Stimulated activated CD8-positive, alpha-beta memory T cell treated with anti-CD3 and anti-CD28 coated beads, Interleukin-4, amount 100 ng/mL, for 1 hour (primary cell): ENCODE data around the gene SERPINA3.
"Not testable (repeated sequence)": the region's sequence is repeated elsewhere in the genome, so short reads cannot be mapped to it uniquely, and the experiment has no call there.

Experiments used
- DNase-seq, 2 donors: peaks; one replicate each; pipeline ENCODE4 v3.0.0-alpha.2; 2020; ENCODE audit warnings: low read depth in 2 of 2, low spot score in 1 of 2

Gene SERPINA3

DNA sequence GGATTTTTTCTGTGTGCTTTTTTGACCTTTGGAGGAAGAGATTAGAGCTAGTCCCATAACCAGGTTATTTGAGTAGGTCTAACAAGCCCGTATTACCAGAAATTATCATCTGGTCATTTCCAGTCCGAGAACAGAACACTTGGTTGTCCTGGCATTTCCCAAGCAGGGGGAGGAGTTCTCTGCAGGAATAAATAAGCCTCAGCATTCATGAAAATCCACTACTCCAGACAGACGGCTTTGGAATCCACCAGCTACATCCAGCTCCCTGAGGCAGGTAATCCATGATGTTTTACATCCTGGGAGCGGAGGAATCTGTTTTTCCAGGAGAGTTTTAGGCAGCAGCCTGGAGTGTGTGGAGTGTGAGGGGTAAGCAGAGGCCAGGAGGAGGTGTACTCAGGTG, at the start of gene SERPINA3:
Gene SERPINA3, plus strand, starts transcription at position 218 of the 400 bp plus-strand sequence. CDS start 2,051 bp downstream, outside the sequence.
- no peak for DNase-seq

DNA sequence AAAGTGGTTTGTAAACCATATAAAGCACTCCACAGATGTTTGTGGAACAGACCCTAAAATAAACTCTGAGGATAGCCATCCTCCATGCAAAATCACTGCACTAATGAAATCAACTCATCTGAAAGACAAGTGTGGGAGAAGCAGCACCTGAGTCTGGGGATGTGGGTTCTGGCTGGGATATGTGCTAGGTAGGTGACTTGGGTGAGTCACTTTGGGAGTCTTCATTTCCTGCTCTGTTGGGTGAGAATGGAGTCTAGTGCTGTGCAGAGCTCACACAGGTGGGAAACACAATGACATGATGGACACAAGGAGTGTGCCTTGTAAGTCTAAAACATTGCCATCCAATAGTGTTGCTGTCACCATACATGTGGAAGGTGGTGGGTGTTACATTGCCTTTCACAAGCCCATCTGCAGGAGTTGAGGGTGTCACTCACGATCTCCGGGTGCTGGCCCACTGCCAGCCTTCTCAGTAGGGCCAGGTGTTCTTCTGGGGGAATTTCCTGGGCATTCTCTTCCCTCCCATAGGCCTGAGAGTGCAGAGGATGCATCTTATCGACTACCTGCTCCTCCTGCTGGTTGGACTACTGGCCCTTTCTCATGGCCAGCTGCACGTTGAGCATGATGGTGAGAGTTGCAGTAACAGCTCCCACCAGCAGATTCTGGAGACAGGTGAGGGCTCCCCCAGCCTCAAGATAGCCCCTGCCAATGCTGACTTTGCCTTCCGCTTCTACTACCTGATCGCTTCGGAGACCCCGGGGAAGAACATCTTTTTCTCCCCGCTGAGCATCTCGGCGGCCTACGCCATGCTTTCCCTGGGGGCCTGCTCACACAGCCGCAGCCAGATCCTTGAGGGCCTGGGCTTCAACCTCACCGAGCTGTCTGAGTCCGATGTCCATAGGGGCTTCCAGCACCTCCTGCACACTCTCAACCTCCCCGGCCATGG, 49.0 kb upstream of the SERPINA3 start:
- DNase-seq: no peak

DNA sequence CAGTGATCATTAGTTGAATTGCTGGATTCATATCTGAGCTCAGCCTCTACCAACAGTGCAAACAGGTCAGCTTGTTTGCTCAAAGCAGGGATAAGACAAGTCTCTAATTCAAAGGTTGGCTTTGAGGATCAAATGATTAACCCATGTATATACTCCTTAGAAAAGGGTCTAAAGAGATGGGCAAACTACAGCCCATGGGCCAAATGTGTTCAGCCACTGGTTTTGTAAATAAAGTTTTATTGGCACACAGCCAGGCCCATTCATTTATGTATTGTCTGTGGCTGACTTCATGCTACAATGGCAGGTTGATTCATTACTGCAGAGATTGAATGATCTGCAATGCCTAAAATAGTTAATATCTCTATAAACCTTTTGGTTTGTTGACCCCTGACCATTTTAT, 47.8 kb upstream of the SERPINA3 start:
- no peak for DNase-seq

- DNase-seq: no peak
Observed at GRCh38 chr14:94568186-94568585, 44.0 kb upstream of the SERPINA3 start.

GRCh38 chr14:94569381-94570001, 42.7 kb upstream of the SERPINA3 start:
- DNase-seq: no peak

DNA sequence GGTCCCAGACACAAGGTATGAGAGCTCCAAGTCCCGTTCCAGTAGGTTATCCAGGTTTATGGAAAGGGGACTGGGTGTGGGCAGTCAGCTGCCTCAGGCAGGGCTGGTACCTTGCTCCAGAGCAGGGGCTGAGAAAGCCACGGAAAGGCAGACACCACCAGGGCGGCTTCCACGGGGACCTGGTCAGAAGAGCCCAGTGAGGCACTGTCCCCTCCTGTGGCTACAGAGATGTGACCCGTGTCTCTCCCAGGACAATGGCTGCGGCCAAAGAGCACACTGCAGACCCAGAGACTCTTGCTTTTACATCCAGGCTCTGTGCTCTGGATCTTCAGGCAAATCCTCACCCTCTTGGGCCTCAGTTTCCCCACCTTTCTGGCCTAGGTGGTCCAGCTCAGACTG, 42.2 kb upstream of the SERPINA3 start:
- DNase-seq: no peak

DNA sequence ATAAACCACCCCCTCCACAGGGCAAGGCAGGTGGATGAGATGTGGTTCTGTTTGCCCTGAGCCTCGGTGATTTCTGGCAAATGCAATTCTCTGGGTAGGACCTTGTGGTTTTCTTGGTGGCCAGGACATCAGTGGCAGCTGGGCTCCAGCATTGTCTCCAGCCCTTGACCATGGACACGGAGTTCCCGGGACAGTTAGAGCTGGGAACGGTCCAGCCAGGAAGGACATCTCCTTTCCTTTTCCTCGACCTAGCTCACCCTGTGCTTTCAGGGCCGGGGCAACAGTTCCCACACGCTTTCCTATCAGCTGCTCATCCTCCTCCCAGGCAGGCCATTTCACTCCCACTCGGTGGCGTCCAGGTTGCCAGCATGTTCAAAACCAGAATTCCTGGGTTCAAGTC, 41.8 kb upstream of the SERPINA3 start:
- no peak for DNase-seq

DNA sequence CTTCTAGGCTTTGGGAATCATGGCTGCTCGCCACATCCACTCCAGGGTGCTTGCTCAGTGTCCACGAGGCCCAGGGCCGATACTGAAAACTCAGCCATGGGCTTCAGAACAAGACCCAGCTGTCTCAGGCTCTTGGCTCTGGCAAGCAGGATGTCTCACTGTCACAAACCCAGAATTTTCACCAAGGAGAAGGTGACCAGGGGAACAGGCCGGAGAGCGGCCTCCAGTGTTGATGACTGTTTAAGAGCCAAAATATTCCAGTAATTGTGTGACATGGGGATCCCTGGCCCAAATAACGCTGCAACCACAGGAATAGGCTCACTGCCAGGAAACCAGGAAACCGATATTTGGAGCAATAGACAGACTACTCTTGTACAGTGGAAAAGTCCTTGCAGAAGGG, 40.8 kb upstream of the SERPINA3 start:
- DNase-seq: no peak

GRCh38 chr14:94571950-94572349, 40.2 kb upstream of the SERPINA3 start:
- DNase-seq: no peak

- no peak for DNase-seq
Observed at GRCh38 chr14:94572637-94573303, 39.4 kb upstream of the SERPINA3 start.

DNA sequence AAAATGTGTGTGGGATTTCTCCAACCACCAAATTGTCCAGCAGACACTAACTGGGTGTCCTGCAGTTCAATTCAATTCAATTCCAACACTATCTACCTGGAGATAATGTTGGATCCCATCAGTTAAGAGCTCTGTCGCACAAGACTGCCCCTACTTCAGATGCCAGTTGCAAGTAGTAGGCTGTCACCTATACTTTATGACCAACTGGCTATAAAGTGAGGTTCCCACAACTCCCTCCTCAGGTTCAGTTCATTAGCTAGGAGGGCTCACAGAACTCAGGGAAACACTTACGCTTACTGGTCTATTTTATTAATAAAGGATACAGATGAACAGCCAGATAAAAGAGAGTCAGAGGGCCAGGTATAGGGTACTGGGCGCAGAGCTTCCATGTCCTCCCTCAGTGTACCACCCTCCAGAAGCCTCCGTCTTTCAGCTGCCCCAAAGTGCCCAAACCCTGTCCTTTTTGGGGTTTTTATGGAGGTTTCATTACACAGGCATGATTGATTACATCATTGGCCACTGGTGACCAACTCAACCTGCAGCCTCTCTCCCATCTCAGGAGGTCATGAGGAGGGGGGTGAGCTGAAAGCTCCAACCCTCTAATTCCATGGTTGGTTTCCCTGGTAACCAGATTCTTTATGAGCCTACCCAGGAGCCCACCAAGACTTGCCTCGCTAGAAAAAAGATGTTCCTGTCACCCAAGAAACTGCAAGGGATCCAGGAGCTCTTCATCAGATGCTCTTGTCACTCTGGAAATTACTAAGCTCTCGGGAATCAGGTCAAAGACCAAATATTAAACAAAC, 38.5 kb upstream of the SERPINA3 start:
- no peak for DNase-seq

DNA sequence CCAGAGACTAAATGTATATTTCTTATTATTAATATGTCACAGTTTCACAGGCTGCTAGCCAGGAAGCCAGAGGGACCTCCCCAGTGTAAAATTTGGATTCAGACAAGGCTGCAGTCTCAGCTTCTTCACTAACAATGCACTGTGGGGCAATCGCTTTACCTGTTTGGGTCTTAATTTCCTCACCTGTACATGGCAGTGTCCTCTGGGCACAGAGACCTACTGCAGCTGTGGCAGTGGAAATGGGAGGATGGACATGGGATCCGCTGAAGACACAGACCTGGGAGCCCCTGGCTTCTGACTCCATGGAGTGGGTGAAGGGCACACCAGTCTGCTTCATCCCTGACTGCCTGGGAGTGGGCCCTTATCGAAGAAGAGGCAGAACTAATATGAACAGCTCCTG, 37.9 kb upstream of the SERPINA3 start:
- DNase-seq: no peak

- DNase-seq: no peak
Observed at GRCh38 chr14:94575730-94576585, 36.2 kb upstream of the SERPINA3 start.

DNA sequence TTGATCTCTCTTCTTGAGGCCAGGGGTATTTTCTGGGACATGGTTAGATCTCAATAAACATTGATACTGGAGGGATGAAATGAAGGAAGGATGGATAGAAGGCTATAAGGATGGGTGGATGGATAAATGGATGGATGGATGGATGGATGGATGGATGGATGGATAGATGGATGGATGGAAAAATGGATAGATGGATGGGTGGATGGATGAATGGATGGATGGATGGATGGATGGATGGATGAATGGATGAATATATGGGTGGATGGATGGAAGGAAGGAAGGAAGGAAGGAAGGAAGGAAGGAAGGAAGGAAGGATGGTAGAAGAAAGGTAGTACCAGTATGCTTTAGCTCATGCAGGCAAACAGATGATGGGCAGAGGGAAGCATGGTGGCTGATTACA, 34.7 kb upstream of the SERPINA3 start:
- not testable (repeated sequence) for DNase-seq

DNA sequence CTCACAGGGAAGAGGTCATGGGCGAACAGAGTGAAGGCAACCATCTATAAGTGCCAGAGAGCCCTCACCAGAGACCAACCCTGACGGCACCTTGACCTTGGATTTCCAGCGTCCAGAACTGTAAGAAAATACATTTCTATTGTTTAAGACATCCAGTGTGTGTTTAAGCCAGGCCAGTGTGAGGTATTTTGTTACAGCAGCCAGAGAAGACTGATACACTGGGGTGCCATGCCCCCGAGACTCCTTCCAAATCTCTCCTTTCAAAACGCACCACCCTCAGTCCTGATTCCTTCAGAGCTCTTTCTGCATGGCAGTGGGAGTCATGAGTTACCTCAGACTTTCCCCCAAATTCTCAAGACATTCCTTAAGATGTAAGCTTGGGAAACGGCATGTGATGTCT, 33.5 kb upstream of the SERPINA3 start:
- no peak for DNase-seq

DNA sequence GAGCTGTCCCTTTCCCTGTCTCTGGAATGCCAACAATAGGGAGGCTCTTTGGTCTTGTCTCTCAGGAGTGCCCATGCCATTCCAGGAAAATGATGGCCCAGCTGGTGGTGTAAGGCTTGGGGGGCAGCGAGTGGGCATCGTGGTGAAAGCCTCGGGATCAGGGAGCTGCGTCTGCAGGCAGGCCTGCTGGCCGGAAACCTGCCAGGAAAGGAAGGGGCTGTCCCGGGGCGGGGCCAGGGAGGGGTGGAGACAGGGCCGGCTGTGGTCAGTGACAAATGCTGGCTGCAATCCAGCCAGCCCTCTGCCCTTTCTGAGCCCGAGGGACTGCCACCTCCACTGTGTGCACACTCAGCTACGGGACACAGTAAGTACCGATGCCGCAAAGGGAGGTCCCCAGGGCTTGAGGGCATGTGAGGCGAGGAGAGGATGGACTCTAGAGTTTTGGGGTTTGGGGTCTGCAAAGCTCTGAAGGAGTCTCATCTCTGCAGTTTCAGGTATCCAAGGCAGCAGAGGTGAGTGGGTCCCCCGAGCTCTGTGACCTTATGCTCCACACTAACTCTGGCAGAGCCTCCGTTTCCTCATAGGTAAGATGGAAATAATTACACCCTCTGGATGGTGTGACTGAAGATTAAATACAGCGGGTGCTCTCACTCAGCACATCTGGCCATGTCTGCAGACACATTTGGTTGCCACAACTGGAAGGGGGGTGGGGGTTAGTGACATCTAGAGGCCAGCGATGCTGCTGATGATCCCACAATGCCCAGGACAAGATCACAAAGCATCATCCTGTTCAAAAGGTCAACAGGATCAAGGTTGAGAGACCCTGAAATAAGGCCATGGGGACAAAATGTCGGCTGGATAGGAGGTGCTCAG, 30.8 kb upstream of the SERPINA3 start, which contains the start of gene SERPINA5:
Gene SERPINA5, plus strand, starts transcription at position 300 of the 873 bp plus-strand sequence. CDS start 5,937 bp downstream, outside the sequence.
- DNase-seq: no peak

GRCh38 chr14:94582199-94582750, 29.9 kb upstream of the SERPINA3 start:
- no peak for DNase-seq

DNA sequence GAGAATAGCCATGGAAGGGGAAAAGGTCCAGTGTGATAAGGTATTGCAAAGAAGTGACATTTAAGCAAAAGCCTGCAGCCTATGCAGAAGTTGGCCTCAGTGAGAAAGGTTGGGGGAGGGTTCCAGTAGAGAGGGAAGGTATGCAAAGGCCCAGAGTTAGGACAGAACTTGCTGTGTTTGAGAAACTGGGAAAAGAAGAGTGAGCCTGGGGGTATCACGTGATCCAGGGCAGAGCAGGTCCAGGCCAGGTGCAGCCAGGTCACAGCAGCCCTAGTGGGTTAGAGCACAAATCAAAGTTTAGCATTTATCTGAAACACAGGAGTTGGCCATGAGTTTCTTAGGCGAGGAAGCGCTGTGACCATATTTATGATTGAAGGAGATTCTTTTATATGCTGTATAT, 29.3 kb upstream of the SERPINA3 start:
- no peak for DNase-seq

DNA sequence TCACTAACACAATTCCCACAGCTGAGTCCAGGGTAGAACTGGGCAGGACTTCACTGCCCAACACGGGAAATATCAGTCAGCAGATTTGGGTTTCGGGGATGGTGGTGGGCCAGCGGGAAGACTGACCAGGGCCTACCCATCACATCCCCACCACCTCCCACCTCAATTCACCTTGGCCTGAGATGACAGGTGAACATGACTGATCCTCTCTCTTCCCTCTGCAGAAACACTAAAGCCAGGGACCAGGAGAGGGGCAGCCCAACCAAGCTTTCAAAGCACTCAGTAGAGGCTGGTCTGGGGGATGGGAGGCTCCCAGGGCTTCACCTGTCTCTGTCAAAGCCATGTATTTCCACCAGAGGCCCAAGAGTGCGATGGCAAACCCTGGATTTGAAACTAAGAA, 28.6 kb upstream of the SERPINA3 start:
- no peak for DNase-seq
